SIG-M5 treated with dmso at 0.1 percent for 504 hours (cell line): ENCODE data around the gene B3GAT2.

Experiments
- DNase-seq: peaks from one replicate; lab custom pipeline; 2025; ENCODE audit not compliant: unreplicated experiment; lab: John Stamatoyannopoulos, UW

B3GAT2 gene

GRCh38 chr6:70844301-70844700 is 112.6 kb downstream of the B3GAT2 start:
- DNase-seq: no peak

- no peak for DNase-seq
These were observed 113.4 kb downstream of the B3GAT2 start for GRCh38 chr6:70843328-70843918.

- DNase-seq: no peak
These were observed 114.3 kb downstream of the B3GAT2 start for GRCh38 chr6:70842541-70842940.

- DNase-seq: no peak
These were observed 115.7 kb downstream of the B3GAT2 start for GRCh38 chr6:70841112-70841511.

GRCh38 chr6:70839286-70840266 is 117.3 kb downstream of the B3GAT2 start:
- no peak for DNase-seq

GRCh38 chr6:70838907-70839285 is 118.0 kb downstream of the B3GAT2 start:
- no peak for DNase-seq

- DNase-seq: no peak
These were observed 122.3 kb downstream of the B3GAT2 start for GRCh38 chr6:70834520-70834919.

- no peak for DNase-seq
These were observed 125.4 kb downstream of the B3GAT2 start for GRCh38 chr6:70831427-70831826.

GRCh38 chr6:70823651-70824050 is 133.2 kb downstream of the B3GAT2 start:
- no peak for DNase-seq

- DNase-seq: no peak
These were observed 135.1 kb downstream of the B3GAT2 start for GRCh38 chr6:70821751-70822150.

GRCh38 chr6:70820778-70821177 is 136.1 kb downstream of the B3GAT2 start:
- no peak for DNase-seq

GRCh38 chr6:70819646-70820045 is 137.2 kb downstream of the B3GAT2 start:
- DNase-seq: no peak

GRCh38 chr6:70813885-70814284 is 143.0 kb downstream of the B3GAT2 start:
- no peak for DNase-seq

GRCh38 chr6:70811788-70812187 is 145.1 kb downstream of the B3GAT2 start:
- DNase-seq: no peak
